ENCODE measurements around the gene SMC1B.
"Not testable (repeated sequence)": the region's sequence is repeated elsewhere in the genome, so short reads cannot be mapped to it uniquely, and the experiment has no call there.

Gene SMC1B

GRCh38 chr22:45329530-45329936 is 83.9 kb downstream of the SMC1B start:
- H3K4me3 ChIP-seq (ENCODE audit: low read depth, low read length): no peak overlapping the region
- no peak for DNase-seq (ENCODE audit: low read depth)
- TF ChIP-seq CTCF (IDR thresholded peaks at IDR 0.05; ENCODE audit: low read depth, low read length, missing control alignments): no peak
- in situ Hi-C loops (cut with HindIII; ENCODE audit: low sequenced_read_pairs): no loop called here

GRCh38 chr22:45328822-45329529 is 84.4 kb downstream of the SMC1B start:
- no peak for TF ChIP-seq CTCF (IDR thresholded peaks at IDR 0.05; ENCODE audit: low read depth, low read length, missing control alignments)
- DNase-seq (ENCODE audit: low read depth): no peak
- in situ Hi-C loops (cut with HindIII; ENCODE audit: low sequenced_read_pairs): no loop called here
- H3K4me3 ChIP-seq (ENCODE audit: low read depth, low read length): no peak overlapping the region

DNA sequence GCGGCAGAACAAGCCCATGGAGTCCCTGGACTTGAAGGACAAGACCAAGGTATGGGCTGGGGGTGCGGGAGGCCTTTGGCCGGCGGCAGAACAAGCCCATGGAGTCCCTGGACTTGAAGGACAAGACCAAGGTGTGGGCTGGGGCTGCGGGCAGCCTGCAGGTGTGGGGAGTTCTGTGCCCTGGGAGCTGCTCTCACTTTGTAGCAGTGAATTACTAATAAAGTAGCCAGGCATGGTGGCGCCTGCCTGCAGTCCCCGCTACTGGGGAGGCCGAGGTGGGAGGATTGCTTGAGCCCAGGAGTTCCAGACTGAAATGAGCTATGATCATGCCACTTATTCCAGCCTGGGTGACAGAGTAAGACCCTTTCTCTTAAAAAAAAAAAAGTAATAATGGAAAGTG is 85.1 kb downstream of the SMC1B start:
- H3K4me3 ChIP-seq (ENCODE audit: low read depth, low read length); DNase-seq (ENCODE audit: low read depth); in situ Hi-C loops (cut with HindIII; ENCODE audit: low sequenced_read_pairs): not testable (repeated sequence)

DNA sequence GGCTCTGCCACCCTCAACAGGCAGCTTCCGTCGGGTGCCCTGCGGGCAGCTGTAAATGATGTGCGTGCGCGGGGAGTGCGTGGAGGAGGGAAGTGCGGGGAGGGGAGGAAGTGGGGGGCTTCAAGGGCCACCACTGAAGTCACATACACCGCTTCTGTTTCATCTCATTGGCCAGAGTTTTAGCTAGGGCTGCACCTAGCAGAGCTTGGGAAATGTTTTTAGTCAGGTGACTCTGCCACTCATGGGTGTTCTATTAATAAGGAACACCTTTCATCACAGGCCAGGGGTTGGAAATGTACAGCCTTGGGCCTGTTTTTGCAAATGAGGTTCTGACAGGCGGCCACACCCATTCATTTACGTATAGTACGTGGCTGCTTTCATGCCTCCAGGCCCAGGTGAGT is 89.1 kb downstream of the SMC1B start:
- in situ Hi-C loops (cut with HindIII; ENCODE audit: low sequenced_read_pairs): no loop called here

DNA sequence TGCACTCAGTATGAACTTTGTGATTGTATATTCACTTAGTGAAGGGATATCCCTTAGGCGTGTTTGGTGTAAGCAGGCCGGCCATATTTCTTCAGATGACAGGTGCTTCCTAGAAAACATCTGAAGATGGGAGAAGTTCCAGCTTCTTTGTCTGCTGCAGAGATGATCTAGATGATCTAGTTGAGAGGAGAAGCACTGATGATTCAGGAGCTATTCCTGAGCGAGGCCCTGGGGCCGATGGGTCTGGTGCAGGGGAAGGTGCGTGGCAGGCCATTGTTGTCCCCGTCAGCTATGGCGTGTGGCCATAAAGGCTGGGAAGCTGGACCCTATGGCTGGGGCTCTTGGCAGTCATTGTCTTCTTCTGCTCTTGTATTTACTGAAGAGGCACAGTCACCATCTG is 89.7 kb downstream of the SMC1B start:
- in situ Hi-C loops (cut with HindIII; ENCODE audit: low sequenced_read_pairs): no loop called here
- TF ChIP-seq CTCF (IDR thresholded peaks at IDR 0.05; ENCODE audit: low read depth, low read length, missing control alignments): no peak
- DNase-seq (ENCODE audit: low read depth): no peak
- H3K4me3 ChIP-seq (ENCODE audit: low read depth, low read length): no peak overlapping the region

More for the DNA sequence above, 89.1 kb downstream of the SMC1B start:
- H3K4me3 ChIP-seq (ENCODE audit: low read depth, low read length): no peak overlapping the region
- DNase-seq (ENCODE audit: low read depth): no peak
- no peak for TF ChIP-seq CTCF (IDR thresholded peaks at IDR 0.05; ENCODE audit: low read depth, low read length, missing control alignments)

DNA sequence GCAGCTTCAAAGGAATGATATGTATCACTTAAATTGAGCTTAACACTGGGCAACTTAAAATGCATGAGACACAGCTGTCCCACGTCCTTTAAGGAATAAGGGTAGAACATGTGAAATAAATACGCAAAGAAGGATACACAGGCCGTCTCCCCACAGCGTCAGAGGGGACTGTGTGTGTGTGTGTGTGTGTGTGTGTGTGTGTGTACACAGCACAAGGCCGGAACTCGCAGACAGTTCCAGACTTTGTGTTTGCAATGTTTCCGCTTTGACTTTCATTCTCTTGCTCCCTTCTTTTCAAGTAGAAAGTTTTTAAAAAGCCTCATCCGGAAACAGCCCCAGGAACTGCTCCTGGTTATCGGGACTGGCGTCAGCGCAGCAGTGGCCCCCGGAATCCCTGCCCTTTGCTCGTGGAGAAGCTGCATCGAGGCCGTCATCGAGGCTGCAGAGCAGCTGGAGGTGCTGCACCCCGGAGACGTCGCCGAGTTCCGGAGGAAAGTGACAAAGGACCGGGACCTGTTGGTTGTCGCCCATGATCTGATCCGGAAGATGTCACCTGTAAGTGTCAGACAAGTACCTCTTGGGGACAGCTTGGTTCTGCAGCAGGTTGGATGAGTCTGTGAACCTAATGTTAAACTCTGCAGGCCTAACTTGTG is 90.4 kb downstream of the SMC1B start:
- no peak overlapping the region for H3K4me3 ChIP-seq (ENCODE audit: low read depth, low read length)
- in situ Hi-C loops (cut with HindIII; ENCODE audit: low sequenced_read_pairs): no loop called here
- DNase-seq (ENCODE audit: low read depth): no peak
- no peak for TF ChIP-seq CTCF (IDR thresholded peaks at IDR 0.05; ENCODE audit: low read depth, low read length, missing control alignments)

GRCh38 chr22:45321827-45322226 is 91.6 kb downstream of the SMC1B start:
- no peak for DNase-seq (ENCODE audit: low read depth)
- in situ Hi-C loops (cut with HindIII; ENCODE audit: low sequenced_read_pairs): no loop called here
- H3K4me3 ChIP-seq (ENCODE audit: low read depth, low read length): no peak overlapping the region
- no peak for TF ChIP-seq CTCF (IDR thresholded peaks at IDR 0.05; ENCODE audit: low read depth, low read length, missing control alignments)

Data from astrocyte of the cerebellum (primary cell).